HepG2 (cell line): ENCODE results near the gene VARS1. TPM values are rescaled to one million over a fixed set of nuclear protein-coding genes. Genes with fewer than 3 reads are reported as not detected.

ENCODE experiments used
- HNF4A ChIP-seq: sonication (generic); formaldehyde crosslinking; IDR thresholded peaks from 2 replicates; pipeline ENCODE4 v1.4.0; 2020; ENCODE audit warnings: missing genetic modification reagents
- NFE2L2 ChIP-seq: fragments of 150-350 bp; IDR thresholded peaks from 2 replicates; pipeline ENCODE4 v1.6.1; 2014; ENCODE audit warnings: low read length
- RBFOX2 ChIP-seq: fragments of 200-400 bp; formaldehyde crosslinking; IDR thresholded peaks from 2 replicates; pipeline ENCODE4 v1.6.1; 2017; ENCODE audit warnings: low read depth, mild to moderate bottlenecking, low read length
- RFX1 ChIP-seq: fragments of 450-650 bp; IDR thresholded peaks from 2 replicates; pipeline ENCODE4 v1.6.1; 2017
- ZFP90 ChIP-seq: sonication (generic); formaldehyde crosslinking; IDR thresholded peaks from 2 replicates; pipeline ENCODE4 v1.8.0; 2022; ENCODE audit warnings: missing genetic modification reagents, mild to moderate bottlenecking, inconsistent platforms, borderline replicate concordance
- ZNF547 ChIP-seq: sonication (generic); formaldehyde crosslinking; IDR thresholded peaks from 2 replicates; pipeline ENCODE4 v1.5.1; 2020; ENCODE audit warnings: mild to moderate bottlenecking, missing genetic modification reagents
- ZNF737 ChIP-seq: sonication (generic); formaldehyde crosslinking; IDR thresholded peaks from 2 replicates; pipeline ENCODE4 v1.5.0; 2020; ENCODE audit warnings: missing genetic modification reagents, mild to moderate bottlenecking, borderline replicate concordance
- ZNF747 ChIP-seq: sonication (generic); formaldehyde crosslinking; IDR thresholded peaks from 2 replicates; pipeline ENCODE4 v1.8.1; 2023; ENCODE audit warnings: missing genetic modification reagents, mild to moderate bottlenecking, borderline replicate concordance
- polyA plus RNA-seq, 8 experiments: library from polyadenylated mRNA; depleted of rRNA in 3 of 8; stranded (reverse) in 7 of 8; unstranded in 1 of 8; fragments of >200 nt; fragmentation: Illumina TruSeq in 4 of 8; extraction: Trizol in 4 of 8; gene quantifications; 2 replicates each; pipeline versions ENCODE4 v1.2.1 to v1.2.3, GENCODE V29; 2011 to 2016; ENCODE audit warnings: low read depth in 4 of 8, missing spikeins in 1 of 8, mixed read lengths in 1 of 8; ENCODE audit not compliant: insufficient read depth in 1 of 8
- total RNA-seq, 5 experiments: library from RNA; depleted of rRNA; stranded (reverse); fragments of >200 nt; fragmentation: Illumina TruSeq; extraction: Trizol; gene quantifications; 2 replicates each; pipeline ENCODE4 v1.2.3, GENCODE V29; 2016; ENCODE audit warnings: low read depth in 1 of 5
- TF ChIP-seq, protein P1 (sequence below): sonication (generic); formaldehyde crosslinking; IDR thresholded peaks from 2 replicates; pipeline ENCODE4 v1.5.0; 2020; ENCODE audit warnings: mild to moderate bottlenecking, missing genetic modification reagents
- TF ChIP-seq, protein P2 (sequence below): sonication (generic); formaldehyde crosslinking; IDR thresholded peaks from 2 replicates; pipeline ENCODE4 v1.5.0; 2020; ENCODE audit warnings: mild to moderate bottlenecking, missing genetic modification reagents, borderline replicate concordance
- TF ChIP-seq, protein P3 (sequence below): sonication (generic); formaldehyde crosslinking; IDR thresholded peaks from 2 replicates; pipeline ENCODE4 v1.8.0; 2022; ENCODE audit warnings: mild to moderate bottlenecking, missing genetic modification reagents; ENCODE audit not compliant: insufficient replicate concordance
- TF ChIP-seq, protein P4 (sequence below): sonication (generic); formaldehyde crosslinking; IDR thresholded peaks from 2 replicates; pipeline ENCODE4 v1.4.0; 2020; ENCODE audit warnings: missing genetic modification reagents

VARS1 gene
- total and polyA plus RNA-seq, 2 of the 13 experiments (the other 11 are each of a cell fraction or from before 2014, with no cell fraction given) = 14.7 to 56.1 TPM

DNA sequence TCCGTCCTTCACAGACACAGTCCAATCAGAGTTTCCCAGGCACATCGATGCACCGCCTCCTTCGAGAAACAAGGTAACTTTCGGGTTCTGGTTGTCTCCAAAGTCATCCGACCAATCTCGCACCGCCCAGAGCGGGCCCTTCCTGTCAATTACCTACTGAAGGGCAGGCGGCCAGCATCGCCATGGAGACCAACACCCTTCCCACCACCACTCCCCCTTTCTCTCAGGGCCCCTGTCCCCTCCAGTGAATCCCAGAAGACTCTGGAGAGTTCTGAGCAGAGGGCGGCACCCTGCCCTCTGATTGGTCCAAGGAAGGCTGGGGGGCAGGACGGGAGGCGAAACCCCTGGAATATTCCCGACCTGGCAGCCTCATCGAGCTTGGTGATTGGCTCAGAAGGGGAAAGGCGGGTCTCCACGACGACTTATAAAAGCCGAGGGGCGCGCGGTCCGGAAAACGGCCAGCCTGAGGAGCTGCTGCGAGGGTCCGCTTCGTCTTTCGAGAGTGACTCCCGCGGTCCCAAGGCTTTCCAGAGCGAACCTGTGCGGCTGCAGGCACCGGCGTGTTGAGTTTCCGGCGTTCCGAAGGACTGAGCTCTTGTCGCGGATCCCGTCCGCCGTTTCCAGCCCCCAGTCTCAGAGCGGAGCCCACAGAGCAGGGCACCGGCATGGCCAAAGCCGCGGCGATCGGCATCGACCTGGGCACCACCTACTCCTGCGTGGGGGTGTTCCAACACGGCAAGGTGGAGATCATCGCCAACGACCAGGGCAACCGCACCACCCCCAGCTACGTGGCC lies 31.9 kb upstream of the VARS1 start, which contains the start of gene HSPA1B (continued):
- TF ChIP-seq, protein P1, sequence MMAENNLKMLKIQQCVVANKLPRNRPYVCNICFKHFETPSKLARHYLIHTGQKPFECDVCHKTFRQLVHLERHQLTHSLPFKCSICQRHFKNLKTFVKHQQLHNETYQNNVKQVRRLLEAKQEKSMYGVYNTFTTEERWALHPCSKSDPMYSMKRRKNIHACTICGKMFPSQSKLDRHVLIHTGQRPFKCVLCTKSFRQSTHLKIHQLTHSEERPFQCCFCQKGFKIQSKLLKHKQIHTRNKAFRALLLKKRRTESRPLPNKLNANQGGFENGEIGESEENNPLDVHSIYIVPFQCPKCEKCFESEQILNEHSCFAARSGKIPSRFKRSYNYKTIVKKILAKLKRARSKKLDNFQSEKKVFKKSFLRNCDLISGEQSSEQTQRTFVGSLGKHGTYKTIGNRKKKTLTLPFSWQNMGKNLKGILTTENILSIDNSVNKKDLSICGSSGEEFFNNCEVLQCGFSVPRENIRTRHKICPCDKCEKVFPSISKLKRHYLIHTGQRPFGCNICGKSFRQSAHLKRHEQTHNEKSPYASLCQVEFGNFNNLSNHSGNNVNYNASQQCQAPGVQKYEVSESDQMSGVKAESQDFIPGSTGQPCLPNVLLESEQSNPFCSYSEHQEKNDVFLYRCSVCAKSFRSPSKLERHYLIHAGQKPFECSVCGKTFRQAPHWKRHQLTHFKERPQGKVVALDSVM = peak; percentile 36; the same call in 1 of the 2 replicates
- TF ChIP-seq, protein P2, sequence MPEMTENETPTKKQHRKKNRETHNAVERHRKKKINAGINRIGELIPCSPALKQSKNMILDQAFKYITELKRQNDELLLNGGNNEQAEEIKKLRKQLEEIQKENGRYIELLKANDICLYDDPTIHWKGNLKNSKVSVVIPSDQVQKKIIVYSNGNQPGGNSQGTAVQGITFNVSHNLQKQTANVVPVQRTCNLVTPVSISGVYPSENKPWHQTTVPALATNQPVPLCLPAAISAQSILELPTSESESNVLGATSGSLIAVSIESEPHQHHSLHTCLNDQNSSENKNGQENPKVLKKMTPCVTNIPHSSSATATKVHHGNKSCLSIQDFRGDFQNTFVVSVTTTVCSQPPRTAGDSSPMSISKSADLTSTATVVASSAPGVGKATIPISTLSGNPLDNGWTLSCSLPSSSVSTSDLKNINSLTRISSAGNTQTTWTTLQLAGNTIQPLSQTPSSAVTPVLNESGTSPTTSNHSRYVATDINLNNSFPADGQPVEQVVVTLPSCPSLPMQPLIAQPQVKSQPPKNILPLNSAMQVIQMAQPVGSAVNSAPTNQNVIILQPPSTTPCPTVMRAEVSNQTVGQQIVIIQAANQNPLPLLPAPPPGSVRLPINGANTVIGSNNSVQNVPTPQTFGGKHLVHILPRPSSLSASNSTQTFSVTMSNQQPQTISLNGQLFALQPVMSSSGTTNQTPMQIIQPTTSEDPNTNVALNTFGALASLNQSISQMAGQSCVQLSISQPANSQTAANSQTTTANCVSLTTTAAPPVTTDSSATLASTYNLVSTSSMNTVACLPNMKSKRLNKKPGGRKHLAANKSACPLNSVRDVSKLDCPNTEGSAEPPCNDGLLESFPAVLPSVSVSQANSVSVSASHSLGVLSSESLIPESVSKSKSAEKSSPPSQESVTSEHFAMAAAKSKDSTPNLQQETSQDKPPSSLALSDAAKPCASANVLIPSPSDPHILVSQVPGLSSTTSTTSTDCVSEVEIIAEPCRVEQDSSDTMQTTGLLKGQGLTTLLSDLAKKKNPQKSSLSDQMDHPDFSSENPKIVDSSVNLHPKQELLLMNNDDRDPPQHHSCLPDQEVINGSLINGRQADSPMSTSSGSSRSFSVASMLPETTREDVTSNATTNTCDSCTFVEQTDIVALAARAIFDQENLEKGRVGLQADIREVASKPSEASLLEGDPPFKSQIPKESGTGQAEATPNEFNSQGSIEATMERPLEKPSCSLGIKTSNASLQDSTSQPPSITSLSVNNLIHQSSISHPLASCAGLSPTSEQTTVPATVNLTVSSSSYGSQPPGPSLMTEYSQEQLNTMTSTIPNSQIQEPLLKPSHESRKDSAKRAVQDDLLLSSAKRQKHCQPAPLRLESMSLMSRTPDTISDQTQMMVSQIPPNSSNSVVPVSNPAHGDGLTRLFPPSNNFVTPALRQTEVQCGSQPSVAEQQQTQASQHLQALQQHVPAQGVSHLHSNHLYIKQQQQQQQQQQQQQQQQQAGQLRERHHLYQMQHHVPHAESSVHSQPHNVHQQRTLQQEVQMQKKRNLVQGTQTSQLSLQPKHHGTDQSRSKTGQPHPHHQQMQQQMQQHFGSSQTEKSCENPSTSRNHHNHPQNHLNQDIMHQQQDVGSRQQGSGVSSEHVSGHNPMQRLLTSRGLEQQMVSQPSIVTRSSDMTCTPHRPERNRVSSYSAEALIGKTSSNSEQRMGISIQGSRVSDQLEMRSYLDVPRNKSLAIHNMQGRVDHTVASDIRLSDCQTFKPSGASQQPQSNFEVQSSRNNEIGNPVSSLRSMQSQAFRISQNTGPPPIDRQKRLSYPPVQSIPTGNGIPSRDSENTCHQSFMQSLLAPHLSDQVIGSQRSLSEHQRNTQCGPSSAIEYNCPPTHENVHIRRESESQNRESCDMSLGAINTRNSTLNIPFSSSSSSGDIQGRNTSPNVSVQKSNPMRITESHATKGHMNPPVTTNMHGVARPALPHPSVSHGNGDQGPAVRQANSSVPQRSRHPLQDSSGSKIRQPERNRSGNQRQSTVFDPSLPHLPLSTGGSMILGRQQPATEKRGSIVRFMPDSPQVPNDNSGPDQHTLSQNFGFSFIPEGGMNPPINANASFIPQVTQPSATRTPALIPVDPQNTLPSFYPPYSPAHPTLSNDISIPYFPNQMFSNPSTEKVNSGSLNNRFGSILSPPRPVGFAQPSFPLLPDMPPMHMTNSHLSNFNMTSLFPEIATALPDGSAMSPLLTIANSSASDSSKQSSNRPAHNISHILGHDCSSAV (CRISPR knock-in tag) = no peak
- TF ChIP-seq ZFP90 (CRISPR knock-in tag) = peak; percentile 35; the same call in 1 of the 2 replicates
- peak; percentile 80; the same call in 1 of the 2 replicates for TF ChIP-seq ZNF547
- TF ChIP-seq, protein P3, sequence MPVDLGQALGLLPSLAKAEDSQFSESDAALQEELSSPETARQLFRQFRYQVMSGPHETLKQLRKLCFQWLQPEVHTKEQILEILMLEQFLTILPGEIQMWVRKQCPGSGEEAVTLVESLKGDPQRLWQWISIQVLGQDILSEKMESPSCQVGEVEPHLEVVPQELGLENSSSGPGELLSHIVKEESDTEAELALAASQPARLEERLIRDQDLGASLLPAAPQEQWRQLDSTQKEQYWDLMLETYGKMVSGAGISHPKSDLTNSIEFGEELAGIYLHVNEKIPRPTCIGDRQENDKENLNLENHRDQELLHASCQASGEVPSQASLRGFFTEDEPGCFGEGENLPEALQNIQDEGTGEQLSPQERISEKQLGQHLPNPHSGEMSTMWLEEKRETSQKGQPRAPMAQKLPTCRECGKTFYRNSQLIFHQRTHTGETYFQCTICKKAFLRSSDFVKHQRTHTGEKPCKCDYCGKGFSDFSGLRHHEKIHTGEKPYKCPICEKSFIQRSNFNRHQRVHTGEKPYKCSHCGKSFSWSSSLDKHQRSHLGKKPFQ (CRISPR knock-in tag) = peak; percentile 64
- TF ChIP-seq RFX1 = peak; percentile 89
- no peak for TF ChIP-seq HNF4A (CRISPR knock-in tag)
- peak; percentile 94 for TF ChIP-seq RBFOX2
- TF ChIP-seq ZNF747 (CRISPR knock-in tag) = no peak
- TF ChIP-seq ZNF737 (CRISPR knock-in tag) = 0 out of 2 replicates have a peak, but pooled peaks have one; percentile 86
- TF ChIP-seq NFE2L2 = no peak
- TF ChIP-seq, protein P4, sequence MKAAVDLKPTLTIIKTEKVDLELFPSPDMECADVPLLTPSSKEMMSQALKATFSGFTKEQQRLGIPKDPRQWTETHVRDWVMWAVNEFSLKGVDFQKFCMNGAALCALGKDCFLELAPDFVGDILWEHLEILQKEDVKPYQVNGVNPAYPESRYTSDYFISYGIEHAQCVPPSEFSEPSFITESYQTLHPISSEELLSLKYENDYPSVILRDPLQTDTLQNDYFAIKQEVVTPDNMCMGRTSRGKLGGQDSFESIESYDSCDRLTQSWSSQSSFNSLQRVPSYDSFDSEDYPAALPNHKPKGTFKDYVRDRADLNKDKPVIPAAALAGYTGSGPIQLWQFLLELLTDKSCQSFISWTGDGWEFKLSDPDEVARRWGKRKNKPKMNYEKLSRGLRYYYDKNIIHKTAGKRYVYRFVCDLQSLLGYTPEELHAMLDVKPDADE = no peak
